ENCODE data around the gene IMMP2L. TPM values are rescaled to one million over a fixed set of nuclear protein-coding genes. Genes with fewer than 3 reads are reported as not detected.

Gene IMMP2L
- total RNA-seq, 1 experiment from 2014 or later, result 8.8 TPM

DNA sequence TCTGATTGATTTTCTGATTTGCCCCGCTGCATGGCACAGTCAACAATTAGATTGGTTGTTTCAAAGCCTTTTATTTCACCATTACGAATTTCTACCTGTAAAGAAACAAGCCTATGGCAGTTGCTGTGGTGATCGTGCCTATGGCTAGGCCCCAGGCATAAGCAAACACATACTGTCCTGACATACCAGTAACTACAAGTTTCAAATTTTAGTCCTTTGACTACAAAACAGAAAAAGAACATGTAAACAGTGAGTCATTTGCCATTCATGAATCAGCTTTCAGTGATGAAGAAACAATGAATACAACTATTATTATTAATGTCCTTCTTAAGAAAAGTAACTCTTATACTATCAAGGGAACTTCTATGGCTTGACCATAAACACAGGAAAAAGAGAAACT is 639.4 kb downstream of the IMMP2L start:
- ATAC-seq, result no peak
- TF ChIP-seq POLR2AphosphoS5 (IDR thresholded peaks at IDR 0.05; ENCODE audit: low read depth, low read length) (no peak), TCF7L2 (IDR thresholded peaks at IDR 0.05; ENCODE audit: low read depth, low read length) (no peak), CTCF (IDR thresholded peaks at IDR 0.05) (no peak)
- H3K27ac ChIP-seq (ENCODE audit: low read length), result no peak overlapping the region
- ChIA-PET CTCF (no interaction called here), POLR2A (no interaction called here)
- H3K4me3 ChIP-seq (ENCODE audit: low read depth in 2 of 2, low read length in 2 of 2), result no peak overlapping the region
- BruUV-seq (replicated peaks), result no TSS peak
- no peaks in the 10 kb centered on the region for H3K9me3 ChIP-seq (ENCODE audit: control insufficient read depth, insufficient read depth, low read depth, low read length)
- H3K4me1 ChIP-seq (ENCODE audit: control insufficient read depth, insufficient read depth, low read length), result no peaks in the 10 kb centered on the region
- intact Hi-C loops (cut with micrococcal nuclease; ENCODE audit: unreplicated experiment), result no loop called here
- in situ Hi-C loops (cut with HindIII; ENCODE audit: low pct_unique_long_range_greater_than_20kb, low sequenced_read_pairs), result no loop called here
- no peak for DNase-seq (ENCODE audit: low read depth, low spot score)
- H3K36me3 ChIP-seq (ENCODE audit: control insufficient read depth, insufficient read depth, low read length), result no peaks in the 10 kb centered on the region
- H3K27me3 ChIP-seq (ENCODE audit: control insufficient read depth, insufficient read depth, low read length), result no peaks in the 10 kb centered on the region

- H3K27ac ChIP-seq (ENCODE audit: low read length), result no peak overlapping the region
- no peaks in the 10 kb centered on the region for H3K4me1 ChIP-seq (ENCODE audit: control insufficient read depth, insufficient read depth, low read length)
- no TSS peak for BruUV-seq (replicated peaks)
- TF ChIP-seq CTCF (IDR thresholded peaks at IDR 0.05) (no peak), POLR2AphosphoS5 (IDR thresholded peaks at IDR 0.05; ENCODE audit: low read depth, low read length) (no peak), TCF7L2 (IDR thresholded peaks at IDR 0.05; ENCODE audit: low read depth, low read length) (no peak), SIN3A (IDR thresholded peaks at IDR 0.05; ENCODE audit: borderline replicate concordance, insufficient read depth, low read depth, low read length) (no peak)
- TF ChIP-seq, protein P1, sequence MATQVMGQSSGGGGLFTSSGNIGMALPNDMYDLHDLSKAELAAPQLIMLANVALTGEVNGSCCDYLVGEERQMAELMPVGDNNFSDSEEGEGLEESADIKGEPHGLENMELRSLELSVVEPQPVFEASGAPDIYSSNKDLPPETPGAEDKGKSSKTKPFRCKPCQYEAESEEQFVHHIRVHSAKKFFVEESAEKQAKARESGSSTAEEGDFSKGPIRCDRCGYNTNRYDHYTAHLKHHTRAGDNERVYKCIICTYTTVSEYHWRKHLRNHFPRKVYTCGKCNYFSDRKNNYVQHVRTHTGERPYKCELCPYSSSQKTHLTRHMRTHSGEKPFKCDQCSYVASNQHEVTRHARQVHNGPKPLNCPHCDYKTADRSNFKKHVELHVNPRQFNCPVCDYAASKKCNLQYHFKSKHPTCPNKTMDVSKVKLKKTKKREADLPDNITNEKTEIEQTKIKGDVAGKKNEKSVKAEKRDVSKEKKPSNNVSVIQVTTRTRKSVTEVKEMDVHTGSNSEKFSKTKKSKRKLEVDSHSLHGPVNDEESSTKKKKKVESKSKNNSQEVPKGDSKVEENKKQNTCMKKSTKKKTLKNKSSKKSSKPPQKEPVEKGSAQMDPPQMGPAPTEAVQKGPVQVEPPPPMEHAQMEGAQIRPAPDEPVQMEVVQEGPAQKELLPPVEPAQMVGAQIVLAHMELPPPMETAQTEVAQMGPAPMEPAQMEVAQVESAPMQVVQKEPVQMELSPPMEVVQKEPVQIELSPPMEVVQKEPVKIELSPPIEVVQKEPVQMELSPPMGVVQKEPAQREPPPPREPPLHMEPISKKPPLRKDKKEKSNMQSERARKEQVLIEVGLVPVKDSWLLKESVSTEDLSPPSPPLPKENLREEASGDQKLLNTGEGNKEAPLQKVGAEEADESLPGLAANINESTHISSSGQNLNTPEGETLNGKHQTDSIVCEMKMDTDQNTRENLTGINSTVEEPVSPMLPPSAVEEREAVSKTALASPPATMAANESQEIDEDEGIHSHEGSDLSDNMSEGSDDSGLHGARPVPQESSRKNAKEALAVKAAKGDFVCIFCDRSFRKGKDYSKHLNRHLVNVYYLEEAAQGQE (IDR thresholded peaks at IDR 0.05; ENCODE audit: insufficient read depth in 1 of 2, low read depth in 2 of 2, low read length in 1 of 2), result no peak
- H3K9me3 ChIP-seq (ENCODE audit: control insufficient read depth, insufficient read depth, low read depth, low read length), result no peaks in the 10 kb centered on the region
- no peak overlapping the region for H3K4me3 ChIP-seq (ENCODE audit: low read depth in 2 of 2, low read length in 2 of 2)
- ATAC-seq (no peak), DNase-seq (ENCODE audit: low read depth, low spot score) (no peak)
- intact Hi-C loops (cut with micrococcal nuclease; ENCODE audit: unreplicated experiment), result no loop called here
- ChIA-PET CTCF (no interaction called here), POLR2A (no interaction called here)
- H3K27me3 ChIP-seq (ENCODE audit: control insufficient read depth, insufficient read depth, low read length), result no peaks in the 10 kb centered on the region
- no peaks in the 10 kb centered on the region for H3K36me3 ChIP-seq (ENCODE audit: control insufficient read depth, insufficient read depth, low read length)
- in situ Hi-C loops (cut with HindIII; ENCODE audit: low pct_unique_long_range_greater_than_20kb, low sequenced_read_pairs), result no loop called here
Measured at GRCh38 chr7:110921595-110922151, 640.6 kb downstream of the IMMP2L start.
